H1 (cell line): ENCODE results near the gene CIAO3.

Experiments
- CREB1 ChIP-seq: IDR thresholded peaks from 2 replicates; pipeline ENCODE4 v1.6.1; 2012; ENCODE audit warnings: inconsistent platforms
- TF ChIP-seq, protein P1 (sequence below): IDR thresholded peaks from 2 replicates; pipeline ENCODE4 v1.6.1; 2012; ENCODE audit warnings: inconsistent platforms

DNA sequence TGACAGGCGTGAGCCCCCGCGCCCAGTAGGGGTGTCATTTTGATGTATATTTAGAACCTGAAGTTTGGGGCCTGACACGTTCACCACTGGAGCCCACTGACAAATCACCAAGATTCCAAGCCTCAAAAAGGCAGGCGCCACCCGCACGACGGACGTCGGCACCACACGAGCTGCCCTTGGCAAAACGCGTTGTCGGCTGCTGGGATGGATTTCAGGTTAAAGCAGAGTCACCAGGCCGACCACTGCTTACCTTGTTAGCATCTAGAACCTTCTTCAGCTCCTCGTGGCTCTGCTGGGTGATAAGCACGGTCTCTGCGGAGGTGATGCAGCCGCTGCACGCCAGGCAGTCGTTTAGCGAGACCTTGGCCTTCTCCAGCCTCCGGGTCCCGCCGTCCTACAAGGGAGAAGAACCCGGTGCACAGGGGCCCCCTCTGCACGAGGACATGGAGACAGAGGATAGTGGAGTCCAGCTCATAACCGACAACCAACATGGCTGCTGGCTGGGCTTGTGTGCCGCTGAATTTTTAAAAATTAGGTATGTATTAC is 3.8 kb downstream of the CIAO3 start:
- TF ChIP-seq, protein P1, sequence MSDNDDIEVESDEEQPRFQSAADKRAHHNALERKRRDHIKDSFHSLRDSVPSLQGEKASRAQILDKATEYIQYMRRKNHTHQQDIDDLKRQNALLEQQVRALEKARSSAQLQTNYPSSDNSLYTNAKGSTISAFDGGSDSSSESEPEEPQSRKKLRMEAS: no peak
- TF ChIP-seq CREB1: no peak
